Panc1 (cell line): ENCODE measurements around the gene UBASH3A.

Source experiments
- CTCF ChIP-seq: fragments of 450-650 bp; IDR thresholded peaks from 2 replicates; pipeline ENCODE4 v1.5.1; 2017; ENCODE audit warnings: mild to moderate bottlenecking
- POLR2AphosphoS5 ChIP-seq: IDR thresholded peaks from 2 replicates; pipeline ENCODE4 v1.6.1; 2012; ENCODE audit warnings: mild to moderate bottlenecking, low read depth, low read length, moderate library complexity
- SIN3A ChIP-seq: IDR thresholded peaks from 2 replicates; pipeline ENCODE4 v1.6.1; 2012; ENCODE audit warnings: low read depth, mild to moderate bottlenecking, low read length, moderate library complexity, borderline replicate concordance; ENCODE audit not compliant: insufficient read depth
- TF ChIP-seq, protein P1 (sequence below), 2 experiments: IDR thresholded peaks; 2 replicates each; pipeline ENCODE4 v1.6.1; 2011 to 2012; ENCODE audit warnings: low read depth in 2 of 2, control low read depth in 1 of 2, low read length in 1 of 2, mild to moderate bottlenecking in 1 of 2, moderate library complexity in 1 of 2; ENCODE audit not compliant: insufficient read depth in 1 of 2

GRCh38 chr21:42465008-42465802, 61.5 kb downstream of the UBASH3A start:
- TF ChIP-seq CTCF (no peak), POLR2AphosphoS5 (no peak), SIN3A (no peak)
- TF ChIP-seq, protein P1, sequence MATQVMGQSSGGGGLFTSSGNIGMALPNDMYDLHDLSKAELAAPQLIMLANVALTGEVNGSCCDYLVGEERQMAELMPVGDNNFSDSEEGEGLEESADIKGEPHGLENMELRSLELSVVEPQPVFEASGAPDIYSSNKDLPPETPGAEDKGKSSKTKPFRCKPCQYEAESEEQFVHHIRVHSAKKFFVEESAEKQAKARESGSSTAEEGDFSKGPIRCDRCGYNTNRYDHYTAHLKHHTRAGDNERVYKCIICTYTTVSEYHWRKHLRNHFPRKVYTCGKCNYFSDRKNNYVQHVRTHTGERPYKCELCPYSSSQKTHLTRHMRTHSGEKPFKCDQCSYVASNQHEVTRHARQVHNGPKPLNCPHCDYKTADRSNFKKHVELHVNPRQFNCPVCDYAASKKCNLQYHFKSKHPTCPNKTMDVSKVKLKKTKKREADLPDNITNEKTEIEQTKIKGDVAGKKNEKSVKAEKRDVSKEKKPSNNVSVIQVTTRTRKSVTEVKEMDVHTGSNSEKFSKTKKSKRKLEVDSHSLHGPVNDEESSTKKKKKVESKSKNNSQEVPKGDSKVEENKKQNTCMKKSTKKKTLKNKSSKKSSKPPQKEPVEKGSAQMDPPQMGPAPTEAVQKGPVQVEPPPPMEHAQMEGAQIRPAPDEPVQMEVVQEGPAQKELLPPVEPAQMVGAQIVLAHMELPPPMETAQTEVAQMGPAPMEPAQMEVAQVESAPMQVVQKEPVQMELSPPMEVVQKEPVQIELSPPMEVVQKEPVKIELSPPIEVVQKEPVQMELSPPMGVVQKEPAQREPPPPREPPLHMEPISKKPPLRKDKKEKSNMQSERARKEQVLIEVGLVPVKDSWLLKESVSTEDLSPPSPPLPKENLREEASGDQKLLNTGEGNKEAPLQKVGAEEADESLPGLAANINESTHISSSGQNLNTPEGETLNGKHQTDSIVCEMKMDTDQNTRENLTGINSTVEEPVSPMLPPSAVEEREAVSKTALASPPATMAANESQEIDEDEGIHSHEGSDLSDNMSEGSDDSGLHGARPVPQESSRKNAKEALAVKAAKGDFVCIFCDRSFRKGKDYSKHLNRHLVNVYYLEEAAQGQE (IDR thresholded peaks at IDR 0.05; ENCODE audit: insufficient read depth in 1 of 2, low read depth in 2 of 2, low read length in 1 of 2) = no peak
